SK-N-SH treated with all-trans-retinoic acid at 6 μM for 48 hours (cell line): ENCODE results near the gene PAK4.

Experiments used
- ATAC-seq: fragments of 200-7000 bp; cut with Tn5 transposase; 3 replicates; pipeline ENCODE4 v1.9.1; 2020; ENCODE audit warnings: mild to moderate bottlenecking, moderate library complexity
- ARNTL ChIP-seq: fragments of 450-650 bp; formaldehyde crosslinking; IDR thresholded peaks from 2 replicates; pipeline ENCODE4 v1.5.0; 2020; ENCODE audit warnings: low read depth, mild to moderate bottlenecking, moderate library complexity, borderline replicate concordance
- BACH2 ChIP-seq: fragments of 250-450 bp; sonication (Bioruptor Pico); IDR thresholded peaks from 2 replicates; pipeline ENCODE4 v1.9.0; 2021; ENCODE audit warnings: mild to moderate bottlenecking, borderline replicate concordance
- CSDC2 ChIP-seq: fragments of 250-450 bp; sonication (Bioruptor Pico); IDR thresholded peaks from 2 replicates; pipeline ENCODE4 v1.5.0; 2020; ENCODE audit warnings: mild to moderate bottlenecking, moderate library complexity
- CSRNP3 ChIP-seq: fragments of 250-450 bp; sonication (Bioruptor Pico); IDR thresholded peaks from 2 replicates; pipeline ENCODE4 v1.5.1; 2021; ENCODE audit warnings: mild to moderate bottlenecking, moderate library complexity
- ESRRG ChIP-seq: fragments of 250-450 bp; sonication (Bioruptor Pico); IDR thresholded peaks from 2 replicates; pipeline ENCODE4 v1.6.1; 2021; ENCODE audit warnings: mild to moderate bottlenecking
- GLIS3 ChIP-seq: fragments of 250-450 bp; sonication (Bioruptor Pico); IDR thresholded peaks from 2 replicates; pipeline ENCODE4 v1.5.0; 2020; ENCODE audit warnings: mild to moderate bottlenecking, moderate library complexity
- ISL1 ChIP-seq: fragments of 250-450 bp; sonication (Bioruptor Pico); IDR thresholded peaks from 2 replicates; pipeline ENCODE4 v2.1.2; 2022; ENCODE audit warnings: mild to moderate bottlenecking, moderate library complexity
- PATZ1 ChIP-seq: fragments of 250-450 bp; sonication (Bioruptor Pico); IDR thresholded peaks from 2 replicates; pipeline ENCODE4 v1.8.0; 2020; ENCODE audit warnings: mild to moderate bottlenecking, moderate library complexity, borderline replicate concordance
- POU6F1 ChIP-seq: fragments of 250-450 bp; sonication (Bioruptor Pico); IDR thresholded peaks from 2 replicates; pipeline ENCODE4 v1.8.0; 2021; ENCODE audit warnings: low read depth, mild to moderate bottlenecking, moderate library complexity, borderline replicate concordance
- SNAI2 ChIP-seq: fragments of 250-450 bp; sonication (Bioruptor Pico); IDR thresholded peaks from 2 replicates; pipeline ENCODE4 v1.5.0; 2020; ENCODE audit warnings: mild to moderate bottlenecking, moderate library complexity
- TCF4 ChIP-seq: fragments of 250-450 bp; sonication (Bioruptor Pico); IDR thresholded peaks from 2 replicates; pipeline ENCODE4 v1.8.0; 2021; ENCODE audit warnings: mild to moderate bottlenecking, moderate library complexity, borderline replicate concordance
- TOX ChIP-seq: fragments of 250-450 bp; sonication (Bioruptor Pico); IDR thresholded peaks from 2 replicates; pipeline ENCODE4 v1.8.0; 2021; ENCODE audit warnings: mild to moderate bottlenecking, moderate library complexity, borderline replicate concordance
- TSHZ2 ChIP-seq: fragments of 250-450 bp; sonication (Bioruptor Pico); IDR thresholded peaks from 2 replicates; pipeline ENCODE4 v1.5.0; 2020; ENCODE audit warnings: mild to moderate bottlenecking, moderate library complexity
- ZC3H10 ChIP-seq: fragments of 250-450 bp; sonication (Bioruptor Pico); IDR thresholded peaks from 2 replicates; pipeline ENCODE4 v1.5.1; 2021; ENCODE audit warnings: mild to moderate bottlenecking, moderate library complexity
- ZFP3 ChIP-seq: fragments of 250-450 bp; sonication (Bioruptor Pico); IDR thresholded peaks from 2 replicates; pipeline ENCODE4 v1.5.0; 2020; ENCODE audit warnings: mild to moderate bottlenecking, moderate library complexity
- ZFP30 ChIP-seq: fragments of 450-650 bp; formaldehyde crosslinking; IDR thresholded peaks from 2 replicates; pipeline ENCODE4 v1.5.0; 2022; ENCODE audit warnings: mild to moderate bottlenecking, moderate library complexity
- ZNF565 ChIP-seq: fragments of 450-650 bp; formaldehyde crosslinking; conservative IDR thresholded peaks from 2 replicates; pipeline ENCODE4 v1.5.0; 2020; ENCODE audit warnings: low read depth, mild to moderate bottlenecking, moderate library complexity
- ZNF70 ChIP-seq: fragments of 450-650 bp; formaldehyde crosslinking; IDR thresholded peaks from 2 replicates; pipeline ENCODE4 v1.5.0; 2020; ENCODE audit warnings: mild to moderate bottlenecking, moderate library complexity
- ZNF8 ChIP-seq: fragments of 450-650 bp; formaldehyde crosslinking; IDR thresholded peaks from 2 replicates; pipeline ENCODE4 v1.5.0; 2020; ENCODE audit warnings: mild to moderate bottlenecking, moderate library complexity

PAK4 gene

DNA sequence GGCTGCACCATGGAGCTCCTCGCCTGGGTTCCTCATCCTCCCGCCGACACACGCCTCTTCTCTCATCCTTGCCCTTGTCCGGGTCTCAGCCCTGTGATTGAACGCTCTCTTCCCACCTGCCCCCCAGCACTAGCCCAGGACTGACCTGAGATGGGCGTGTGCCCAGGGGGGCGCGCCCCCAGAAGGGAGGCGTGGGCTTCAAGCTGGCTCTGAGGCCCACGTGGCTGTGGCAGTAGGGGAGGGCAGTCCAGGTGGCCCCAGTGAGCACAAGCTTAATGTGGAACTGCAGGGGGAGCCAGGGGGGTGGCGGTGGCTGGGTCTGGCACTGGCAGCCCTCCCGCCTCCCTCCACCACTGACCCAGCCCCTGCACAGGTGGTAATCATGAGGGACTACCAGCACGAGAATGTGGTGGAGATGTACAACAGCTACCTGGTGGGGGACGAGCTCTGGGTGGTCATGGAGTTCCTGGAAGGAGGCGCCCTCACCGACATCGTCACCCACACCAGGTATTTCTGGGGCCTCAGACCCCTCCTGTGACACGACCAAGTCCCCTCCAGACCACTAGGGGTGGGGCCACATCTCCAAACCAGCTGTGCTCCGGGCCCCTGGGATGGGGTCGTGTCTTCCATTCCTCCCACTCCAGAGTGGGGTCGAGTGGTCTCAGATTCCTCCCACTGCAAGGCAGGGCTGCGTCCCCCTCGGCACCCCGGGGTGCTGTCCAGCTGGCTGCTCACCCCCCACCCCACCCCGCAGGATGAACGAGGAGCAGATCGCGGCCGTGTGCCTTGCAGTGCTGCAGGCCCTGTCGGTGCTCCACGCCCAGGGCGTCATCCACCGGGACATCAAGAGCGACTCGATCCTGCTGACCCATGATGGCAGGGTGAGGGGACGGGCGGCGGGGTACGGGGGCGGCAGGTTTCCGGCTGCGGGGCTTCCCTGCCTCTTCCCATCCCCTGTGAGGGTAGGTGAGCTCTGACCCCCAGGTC is 49.3 kb downstream of the PAK4 start:
- no peak for ATAC-seq
- no peak for TF ChIP-seq GLIS3 (CRISPR knock-in tag)
- no peak for TF ChIP-seq ZNF70
- TF ChIP-seq ZC3H10 (CRISPR knock-in tag), result no peak
- TF ChIP-seq ESRRG, result no peak
- TF ChIP-seq ZFP3, result no peak
- no peak for TF ChIP-seq BACH2 (CRISPR knock-in tag)
- no peak for TF ChIP-seq ZFP30 (CRISPR knock-in tag)

DNA sequence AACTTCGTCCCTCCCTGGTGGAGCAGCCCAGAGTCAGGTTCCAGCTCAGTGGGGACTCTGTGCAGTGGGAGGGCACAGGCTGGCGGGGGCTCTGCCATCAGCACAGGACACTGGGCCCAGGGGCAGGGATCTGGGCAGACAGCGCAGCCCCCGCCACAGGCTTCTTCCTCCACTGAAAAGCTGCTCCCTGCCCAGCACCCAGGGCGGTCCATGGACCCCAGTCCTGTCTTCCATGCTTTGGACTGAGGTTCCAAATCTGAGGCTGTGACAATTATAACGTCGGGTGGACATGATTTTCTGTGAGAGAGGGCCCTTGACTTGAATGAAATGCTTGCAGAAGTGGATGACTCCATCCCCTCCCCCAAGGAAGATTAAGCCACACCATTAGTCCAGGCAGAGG is 50.0 kb downstream of the PAK4 start:
- no peak for ATAC-seq

DNA sequence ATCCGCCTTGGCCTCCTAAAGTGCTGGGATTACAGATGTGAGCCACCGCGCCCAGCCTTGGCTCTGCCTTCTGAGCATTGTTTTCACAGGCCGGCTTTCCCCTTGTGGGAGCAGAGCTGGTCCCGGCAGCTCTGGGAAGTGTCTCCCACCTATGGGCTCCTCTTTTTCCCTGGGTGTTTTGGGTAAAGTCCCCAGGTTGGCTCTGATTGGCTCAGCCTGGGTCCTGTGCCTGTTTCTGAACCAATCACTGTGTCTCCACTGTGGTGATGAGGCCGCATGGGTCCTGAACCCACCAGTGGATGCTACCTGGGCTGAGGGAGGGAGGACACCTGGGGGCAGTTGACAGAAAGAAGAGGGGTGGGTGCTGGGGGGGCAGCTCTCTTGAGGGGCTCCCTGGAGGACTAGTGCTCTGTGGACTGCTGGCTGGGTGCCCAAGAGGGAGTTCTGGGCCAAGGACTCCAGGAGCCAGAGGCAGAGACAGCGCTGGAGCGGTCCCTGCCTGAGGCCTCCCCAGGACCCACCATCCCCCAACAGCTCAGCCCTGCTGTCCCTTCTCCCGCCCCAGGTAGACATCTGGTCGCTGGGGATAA is 51.6 kb downstream of the PAK4 start:
- ATAC-seq, result no peak
- TF ChIP-seq ARNTL (CRISPR knock-in tag), result no peak
- no peak for TF ChIP-seq SNAI2
- TF ChIP-seq TSHZ2 (CRISPR knock-in tag), result no peak
- no peak for TF ChIP-seq ZNF8 (CRISPR knock-in tag)
- no peak for TF ChIP-seq CSDC2
- TF ChIP-seq CSRNP3, result no peak
- no peak for TF ChIP-seq ZNF70
- TF ChIP-seq ESRRG, result no peak

More for the DNA sequence above, 50.0 kb downstream of the PAK4 start:
- TF ChIP-seq TOX (CRISPR knock-in tag) (no peak), POU6F1 (CRISPR knock-in tag) (no peak)

- ATAC-seq, result no peak
- TF ChIP-seq TCF4 (CRISPR knock-in tag) (no peak), ZFP30 (CRISPR knock-in tag) (no peak), ISL1 (CRISPR knock-in tag) (no peak), SNAI2 (no peak), BACH2 (CRISPR knock-in tag) (no peak), ZNF8 (CRISPR knock-in tag) (no peak), ZFP3 (no peak), CSDC2 (no peak), PATZ1 (CRISPR knock-in tag) (no peak), ZNF565 (CRISPR knock-in tag) (no peak)
- TF ChIP-seq, all 23 proteins: peak for 0
These were observed 52.1 kb downstream of the PAK4 start for GRCh38 chr19:39177736-39178135.
